Astrocyte of the cerebellum (primary cell): ENCODE data around the gene UBE3B.

Experiments
- DNase-seq: peaks from one replicate; pipeline ENCODE4 v3.0.0-alpha.2; 2011; ENCODE audit warnings: low read depth
- H3K4me3 ChIP-seq: 2 replicates; pipeline ENCODE4 v1.5.1; 2011; ENCODE audit warnings: mild to moderate bottlenecking, low read depth, low read length, moderate library complexity
- in situ Hi-C: cut with HindIII; loops from 2 replicates; pipeline ENCODE4 v1.10.0; 2017; ENCODE audit warnings: low sequenced_read_pairs
- TF ChIP-seq, protein P1 (sequence below): IDR thresholded peaks from 2 replicates; pipeline ENCODE4 v1.5.1; 2012; ENCODE audit warnings: low read length, low read depth, moderate library complexity, mild to moderate bottlenecking; ENCODE audit errors: missing control alignments

The UBE3B gene

DNA sequence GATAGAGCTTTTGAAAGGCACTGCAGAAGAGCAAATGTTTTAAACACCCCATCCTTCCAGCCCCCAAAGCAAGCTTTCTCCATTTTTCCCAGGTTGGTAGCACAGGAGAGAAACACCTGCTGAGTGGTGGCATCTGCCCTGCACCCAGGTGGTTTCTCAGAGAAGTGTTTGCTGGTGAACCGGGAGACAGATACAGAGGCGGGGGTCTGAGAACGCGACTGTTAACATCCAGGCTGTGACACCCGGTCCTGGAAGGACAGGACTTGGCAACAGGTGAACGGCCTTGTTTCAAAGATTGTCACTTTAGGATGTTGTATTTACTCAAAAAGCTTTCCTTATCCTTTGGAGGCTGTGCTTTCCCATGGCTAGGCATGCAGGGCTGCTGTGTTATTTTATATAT, 77.3 kb downstream of the UBE3B start:
- H3K4me3 ChIP-seq: no peak overlapping the region
- TF ChIP-seq, protein P1, sequence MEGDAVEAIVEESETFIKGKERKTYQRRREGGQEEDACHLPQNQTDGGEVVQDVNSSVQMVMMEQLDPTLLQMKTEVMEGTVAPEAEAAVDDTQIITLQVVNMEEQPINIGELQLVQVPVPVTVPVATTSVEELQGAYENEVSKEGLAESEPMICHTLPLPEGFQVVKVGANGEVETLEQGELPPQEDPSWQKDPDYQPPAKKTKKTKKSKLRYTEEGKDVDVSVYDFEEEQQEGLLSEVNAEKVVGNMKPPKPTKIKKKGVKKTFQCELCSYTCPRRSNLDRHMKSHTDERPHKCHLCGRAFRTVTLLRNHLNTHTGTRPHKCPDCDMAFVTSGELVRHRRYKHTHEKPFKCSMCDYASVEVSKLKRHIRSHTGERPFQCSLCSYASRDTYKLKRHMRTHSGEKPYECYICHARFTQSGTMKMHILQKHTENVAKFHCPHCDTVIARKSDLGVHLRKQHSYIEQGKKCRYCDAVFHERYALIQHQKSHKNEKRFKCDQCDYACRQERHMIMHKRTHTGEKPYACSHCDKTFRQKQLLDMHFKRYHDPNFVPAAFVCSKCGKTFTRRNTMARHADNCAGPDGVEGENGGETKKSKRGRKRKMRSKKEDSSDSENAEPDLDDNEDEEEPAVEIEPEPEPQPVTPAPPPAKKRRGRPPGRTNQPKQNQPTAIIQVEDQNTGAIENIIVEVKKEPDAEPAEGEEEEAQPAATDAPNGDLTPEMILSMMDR: no peak
- in situ Hi-C loops: no loop called here
- no peak for DNase-seq

GRCh38 chr12:109555431-109556315, 78.2 kb downstream of the UBE3B start:
- in situ Hi-C loops: no loop called here
- no peak for DNase-seq
- TF ChIP-seq, protein P1: no peak
- H3K4me3 ChIP-seq: no peak overlapping the region

DNA sequence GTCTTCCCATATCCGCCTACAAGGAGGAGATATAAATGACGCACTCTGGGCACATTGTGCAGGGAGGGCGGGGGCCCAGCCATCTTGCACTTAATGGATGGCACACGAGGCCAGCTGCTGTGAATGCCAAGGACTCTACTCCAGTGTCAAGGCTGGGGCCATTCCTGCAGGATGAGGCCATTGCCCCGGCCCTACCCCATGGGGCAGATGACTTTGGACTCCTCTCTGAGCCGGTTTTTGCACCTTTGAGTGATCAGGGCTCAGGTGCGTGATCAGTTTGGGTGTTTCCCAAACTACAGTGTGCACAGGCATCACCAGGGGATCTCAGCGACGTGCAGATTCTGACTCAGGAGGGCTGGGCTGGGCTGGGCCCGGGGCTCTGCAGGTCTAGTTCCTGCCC, 79.8 kb downstream of the UBE3B start:
- in situ Hi-C loops: no loop called here
- DNase-seq: no peak
- no peak overlapping the region for H3K4me3 ChIP-seq
- TF ChIP-seq, protein P1: no peak

- H3K4me3 ChIP-seq: no peak overlapping the region
- in situ Hi-C loops: no loop called here
- no peak for DNase-seq
- TF ChIP-seq, protein P1: no peak
Observed at GRCh38 chr12:109557805-109558204, 80.4 kb downstream of the UBE3B start.

- TF ChIP-seq, protein P1: no peak
Observed at GRCh38 chr12:109558374-109559199, 81.2 kb downstream of the UBE3B start.

DNA sequence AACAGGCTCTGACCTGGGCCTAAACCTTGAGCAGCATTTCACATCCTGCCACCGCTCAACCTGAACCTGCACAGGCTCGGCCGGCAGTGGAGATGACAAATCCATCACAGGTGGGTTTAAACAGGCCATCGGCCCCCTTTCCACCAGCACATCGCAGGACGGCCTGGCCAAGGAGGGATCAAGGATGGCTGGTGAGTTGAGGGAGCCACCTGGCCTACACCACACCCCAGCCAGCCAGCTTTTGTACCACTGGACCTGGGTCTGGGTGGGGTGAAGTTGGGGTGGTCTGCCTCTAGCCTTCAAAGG, 81.7 kb downstream of the UBE3B start:
- no peak for DNase-seq
- TF ChIP-seq, protein P1: no peak
- H3K4me3 ChIP-seq: no peak overlapping the region
- in situ Hi-C loops: no loop called here

More at GRCh38 chr12:109558374-109559199, 81.2 kb downstream of the UBE3B start:
- H3K4me3 ChIP-seq: no peak overlapping the region
- in situ Hi-C loops: no loop called here
- DNase-seq: no peak
